ENCODE measurements around the gene VASH1. TPM values are rescaled to one million over a fixed set of nuclear protein-coding genes. Genes with fewer than 3 reads are reported as not detected.

Gene VASH1
- total RNA-seq, 1 experiment from 2014 or later: 5.2 TPM

GRCh38 chr14:76775695-76776427 lies 14.6 kb downstream of the VASH1 start:
- BruUV-seq (replicated peaks): no TSS peak
- Histone ChIP-seq H3K4me1 (ENCODE audit: control insufficient read depth, insufficient read depth, low read length) (no peaks in the 10 kb centered on the region; the same call in 1 of the 2 replicates), H3K9me3 (ENCODE audit: control insufficient read depth, insufficient read depth, low read depth, low read length) (no peaks in the 10 kb centered on the region), H3K27ac (ENCODE audit: low read length) (no peak overlapping the region), H3K27me3 (ENCODE audit: control insufficient read depth, insufficient read depth, low read length) (no peaks in the 10 kb centered on the region), H3K4me3 (ENCODE audit: low read depth in 2 of 2, low read length in 2 of 2) (no peak overlapping the region), H3K36me3 (ENCODE audit: control insufficient read depth, insufficient read depth, low read length) (no peaks in the 10 kb centered on the region)
- ATAC-seq: no peak
- intact Hi-C loops (cut with micrococcal nuclease; ENCODE audit: unreplicated experiment): no loop called here
- ChIA-PET POLR2A (no interaction called here), CTCF (no interaction called here)
- in situ Hi-C loops (cut with HindIII; ENCODE audit: low pct_unique_long_range_greater_than_20kb, low sequenced_read_pairs): no loop called here
- no peak for DNase-seq (ENCODE audit: low read depth, low spot score)
- TF ChIP-seq SIN3A (IDR thresholded peaks at IDR 0.05; ENCODE audit: borderline replicate concordance, insufficient read depth, low read depth, low read length): no peak

DNA sequence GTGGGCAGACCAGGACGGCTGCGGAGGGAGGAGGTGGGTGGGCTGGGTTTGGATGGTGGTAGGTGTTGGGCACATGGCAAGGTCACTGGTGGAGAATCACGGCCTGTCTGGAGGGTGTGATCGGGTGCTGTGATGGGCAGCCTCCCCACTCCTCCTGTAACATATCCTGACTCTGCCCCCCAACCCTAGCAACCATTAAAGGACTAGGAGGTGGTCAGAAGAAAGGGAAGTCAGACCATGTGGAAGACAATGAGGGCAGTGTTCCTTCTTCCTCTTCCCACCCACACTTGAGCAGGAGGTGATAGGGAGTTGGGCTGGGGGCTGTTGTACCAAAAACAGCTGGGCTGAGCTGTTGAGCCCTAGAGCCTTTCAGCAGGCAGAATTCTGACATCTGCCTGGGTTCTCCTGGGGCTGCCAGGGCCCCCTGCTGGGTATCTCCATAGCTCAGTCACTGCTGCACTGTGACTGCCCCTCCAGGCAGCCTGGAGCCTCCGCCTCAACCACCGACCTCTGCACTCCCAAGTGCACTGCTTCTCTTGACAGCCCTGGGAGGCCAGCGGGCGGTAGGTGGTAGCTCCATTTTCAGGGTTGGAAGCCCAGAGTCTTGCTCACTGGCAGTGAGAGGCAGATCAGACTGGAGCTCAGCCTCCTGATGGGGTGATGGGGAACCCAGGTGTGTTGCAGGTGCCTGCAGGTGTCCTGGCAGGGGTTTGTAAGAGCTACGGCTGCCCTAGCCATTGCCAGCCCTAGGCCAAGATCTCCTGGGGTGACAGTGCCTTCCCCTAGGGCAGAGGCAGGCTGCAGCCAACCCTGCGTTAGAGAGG lies 15.4 kb downstream of the VASH1 start:
- CTCF ChIA-PET: interaction anchor here (0.6 kb wide), 1 partner anchor 827 kb away, joined by 4 read pairs; no protein-coding TSS in a partner anchor
- no peak for ATAC-seq
- no TSS peak for BruUV-seq (replicated peaks)

GRCh38 chr14:76777721-76778120 lies 16.5 kb downstream of the VASH1 start:
- ChIA-PET CTCF (no interaction called here), POLR2A (no interaction called here)
- no peaks in the 10 kb centered on the region for H3K27me3 ChIP-seq (ENCODE audit: control insufficient read depth, insufficient read depth, low read length)
- intact Hi-C loops (cut with micrococcal nuclease; ENCODE audit: unreplicated experiment) (no loop called here), in situ Hi-C loops (cut with HindIII; ENCODE audit: low pct_unique_long_range_greater_than_20kb, low sequenced_read_pairs) (no loop called here)
- H3K4me1 ChIP-seq (ENCODE audit: control insufficient read depth, insufficient read depth, low read length): no peaks in the 10 kb centered on the region; the same call in 1 of the 2 replicates
- ATAC-seq (no peak), DNase-seq (ENCODE audit: low read depth, low spot score) (no peak)
- no peaks in the 10 kb centered on the region for H3K9me3 ChIP-seq (ENCODE audit: control insufficient read depth, insufficient read depth, low read depth, low read length)
- H3K4me3 ChIP-seq (ENCODE audit: low read depth in 2 of 2, low read length in 2 of 2): no peak overlapping the region
- BruUV-seq (replicated peaks): no TSS peak
- no peak overlapping the region for H3K27ac ChIP-seq (ENCODE audit: low read length)
- TF ChIP-seq, protein P1, sequence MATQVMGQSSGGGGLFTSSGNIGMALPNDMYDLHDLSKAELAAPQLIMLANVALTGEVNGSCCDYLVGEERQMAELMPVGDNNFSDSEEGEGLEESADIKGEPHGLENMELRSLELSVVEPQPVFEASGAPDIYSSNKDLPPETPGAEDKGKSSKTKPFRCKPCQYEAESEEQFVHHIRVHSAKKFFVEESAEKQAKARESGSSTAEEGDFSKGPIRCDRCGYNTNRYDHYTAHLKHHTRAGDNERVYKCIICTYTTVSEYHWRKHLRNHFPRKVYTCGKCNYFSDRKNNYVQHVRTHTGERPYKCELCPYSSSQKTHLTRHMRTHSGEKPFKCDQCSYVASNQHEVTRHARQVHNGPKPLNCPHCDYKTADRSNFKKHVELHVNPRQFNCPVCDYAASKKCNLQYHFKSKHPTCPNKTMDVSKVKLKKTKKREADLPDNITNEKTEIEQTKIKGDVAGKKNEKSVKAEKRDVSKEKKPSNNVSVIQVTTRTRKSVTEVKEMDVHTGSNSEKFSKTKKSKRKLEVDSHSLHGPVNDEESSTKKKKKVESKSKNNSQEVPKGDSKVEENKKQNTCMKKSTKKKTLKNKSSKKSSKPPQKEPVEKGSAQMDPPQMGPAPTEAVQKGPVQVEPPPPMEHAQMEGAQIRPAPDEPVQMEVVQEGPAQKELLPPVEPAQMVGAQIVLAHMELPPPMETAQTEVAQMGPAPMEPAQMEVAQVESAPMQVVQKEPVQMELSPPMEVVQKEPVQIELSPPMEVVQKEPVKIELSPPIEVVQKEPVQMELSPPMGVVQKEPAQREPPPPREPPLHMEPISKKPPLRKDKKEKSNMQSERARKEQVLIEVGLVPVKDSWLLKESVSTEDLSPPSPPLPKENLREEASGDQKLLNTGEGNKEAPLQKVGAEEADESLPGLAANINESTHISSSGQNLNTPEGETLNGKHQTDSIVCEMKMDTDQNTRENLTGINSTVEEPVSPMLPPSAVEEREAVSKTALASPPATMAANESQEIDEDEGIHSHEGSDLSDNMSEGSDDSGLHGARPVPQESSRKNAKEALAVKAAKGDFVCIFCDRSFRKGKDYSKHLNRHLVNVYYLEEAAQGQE (IDR thresholded peaks at IDR 0.05; ENCODE audit: insufficient read depth in 1 of 2, low read depth in 2 of 2, low read length in 1 of 2): no peak
- no peak for TF ChIP-seq TCF7L2 (IDR thresholded peaks at IDR 0.05; ENCODE audit: low read depth, low read length)
- no peak for TF ChIP-seq POLR2AphosphoS5 (IDR thresholded peaks at IDR 0.05; ENCODE audit: low read depth, low read length)
- no peak for TF ChIP-seq SIN3A (IDR thresholded peaks at IDR 0.05; ENCODE audit: borderline replicate concordance, insufficient read depth, low read depth, low read length)
- TF ChIP-seq CTCF (IDR thresholded peaks at IDR 0.05): no peak
- H3K36me3 ChIP-seq (ENCODE audit: control insufficient read depth, insufficient read depth, low read length): no peaks in the 10 kb centered on the region

More for the DNA sequence above, 15.4 kb downstream of the VASH1 start:
- no peaks in the 10 kb centered on the region for H3K36me3 ChIP-seq (ENCODE audit: control insufficient read depth, insufficient read depth, low read length)
- H3K4me3 ChIP-seq (ENCODE audit: low read depth in 2 of 2, low read length in 2 of 2): no peak overlapping the region
- intact Hi-C loops (cut with micrococcal nuclease; ENCODE audit: unreplicated experiment) (no loop called here), in situ Hi-C loops (cut with HindIII; ENCODE audit: low pct_unique_long_range_greater_than_20kb, low sequenced_read_pairs) (no loop called here)
- POLR2A ChIA-PET: no interaction called here
- DNase-seq (ENCODE audit: low read depth, low spot score): no peak
- no peaks in the 10 kb centered on the region for H3K27me3 ChIP-seq (ENCODE audit: control insufficient read depth, insufficient read depth, low read length)
- H3K9me3 ChIP-seq (ENCODE audit: control insufficient read depth, insufficient read depth, low read depth, low read length): no peaks in the 10 kb centered on the region
- no peak overlapping the region for H3K27ac ChIP-seq (ENCODE audit: low read length)
- H3K4me1 ChIP-seq (ENCODE audit: control insufficient read depth, insufficient read depth, low read length): no peaks in the 10 kb centered on the region; the same call in 1 of the 2 replicates
- TF ChIP-seq SIN3A (IDR thresholded peaks at IDR 0.05; ENCODE audit: borderline replicate concordance, insufficient read depth, low read depth, low read length): no peak
- no peak for TF ChIP-seq CTCF (IDR thresholded peaks at IDR 0.05)
- no peak for TF ChIP-seq TCF7L2 (IDR thresholded peaks at IDR 0.05; ENCODE audit: low read depth, low read length)
- no peak for TF ChIP-seq POLR2AphosphoS5 (IDR thresholded peaks at IDR 0.05; ENCODE audit: low read depth, low read length)
